Tibial artery (tissue), 4 donors: ENCODE data around the gene SLC37A1.

Source experiments
- DNase-seq, 2 donors: peaks; one replicate each; pipeline ENCODE4 v3.0.0-alpha.2; 2019
- H3K27ac ChIP-seq, 2 donors: fragments of 200-600 bp; sonication (generic) in 1 of 2; 1 replicate in 1 of 2; 2 replicates in 1 of 2; pipeline ENCODE4 v1.5.1; 2018 to 2019; ENCODE audit warnings: mild to moderate bottlenecking in 1 of 2
- H3K27me3 ChIP-seq, 2 donors: fragments of 200-600 bp; sonication (generic) in 1 of 2; one replicate each; pipeline versions ENCODE4 v1.5.1 to v1.6.0; 2016 to 2019
- H3K36me3 ChIP-seq, 3 donors: fragments of 200-600 bp; sonication (generic) in 2 of 3; one replicate each; pipeline ENCODE4 v1.5.1; 2016 to 2019; ENCODE audit warnings: mild to moderate bottlenecking in 2 of 3
- H3K4me1 ChIP-seq, 4 donors: fragments of 200-600 bp; sonication (generic) in 2 of 4; 1 replicate in 3 of 4; 2 replicates in 1 of 4; pipeline ENCODE4 v1.5.1; 2016 to 2019
- H3K4me3 ChIP-seq, 2 donors: fragments of 200-600 bp; sonication (generic) in 1 of 2; 1 replicate in 1 of 2; 2 replicates in 1 of 2; pipeline ENCODE4 v1.5.1; 2018 to 2019; ENCODE audit warnings: mild to moderate bottlenecking in 2 of 2
- H3K9me3 ChIP-seq, 3 donors: fragments of 200-600 bp; sonication (generic) in 1 of 3; one replicate each; pipeline ENCODE4 v1.5.1; 2016 to 2019
- CTCF ChIP-seq, 2 experiments: fragments of 200-600 bp in 1 of 2; fragments of 450-650 bp in 1 of 2; IDR thresholded peaks; one replicate each; pipeline ENCODE4 v1.5.1; 2017 to 2019; ENCODE audit warnings: antibody characterized with exemption in 2 of 2, mild to moderate bottlenecking in 1 of 2, moderate library complexity in 1 of 2
- intact Hi-C: fragments of 100-400 bp; cut with DNase I; formaldehyde crosslinking; loops from one replicate; pipeline ENCODE4 v1.15.0; 2023; ENCODE audit warnings: low total_unique reads

SLC37A1 gene

DNA sequence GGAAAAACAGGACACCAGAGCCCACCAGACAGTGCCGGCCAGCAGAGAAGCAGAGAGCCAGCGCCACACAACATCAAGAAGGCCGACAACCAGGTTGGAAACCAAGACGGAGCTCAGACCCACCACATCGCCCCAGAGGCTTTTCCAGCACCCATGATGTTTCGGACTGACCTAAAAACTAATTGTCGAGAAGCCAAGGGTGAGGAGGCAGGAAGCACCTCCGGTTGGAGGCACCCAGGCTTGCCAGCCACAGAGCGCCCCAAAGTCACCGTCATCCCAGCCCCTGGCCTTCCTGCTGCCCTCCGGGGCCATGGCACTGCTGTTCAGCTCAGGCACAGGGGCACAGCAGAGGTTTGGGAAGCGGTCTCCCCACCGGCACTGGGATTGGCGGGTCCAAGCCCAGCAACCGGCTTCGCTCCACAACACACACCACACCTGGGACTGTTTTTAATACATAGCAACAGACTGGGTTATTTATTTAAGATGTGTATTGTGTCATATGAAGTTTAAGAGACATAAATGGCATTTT, 67.2 kb downstream of the SLC37A1 start:
- H3K9me3 ChIP-seq, result peaks cover 0 to 5% (median 0%) of the 10 kb centered on the region in 3 donors
- DNase-seq, result peak in 1 of 2 donors; percentile 40

GRCh38 chr21:42581336-42581992, 67.8 kb downstream of the SLC37A1 start:
- Histone ChIP-seq H3K27me3 (no peaks in the 10 kb centered on the region), H3K4me1 (no peaks in the 10 kb centered on the region), H3K36me3 (peaks cover 7 to 42% (median 9%) of the 10 kb centered on the region in 3 donors), H3K27ac (no peak overlapping the region), H3K9me3 (peaks cover 0 to 4% (median 0%) of the 10 kb centered on the region in 3 donors), H3K4me3 (no peak overlapping the region)
- no peak for TF ChIP-seq CTCF (IDR thresholded peaks at IDR 0.05)
- intact Hi-C loops, result no loop called here
- DNase-seq, result peak in 1 of 2 donors; percentile 37

More for the DNA sequence above, 67.2 kb downstream of the SLC37A1 start:
- TF ChIP-seq CTCF (IDR thresholded peaks at IDR 0.05), result no peak
- intact Hi-C loops, result no loop called here
- no peaks in the 10 kb centered on the region for H3K4me1 ChIP-seq
- no peaks in the 10 kb centered on the region for H3K27me3 ChIP-seq
- H3K36me3 ChIP-seq, result peaks cover 13 to 48% (median 15%) of the 10 kb centered on the region in 3 donors
- H3K4me3 ChIP-seq, result no peak overlapping the region
- no peak overlapping the region for H3K27ac ChIP-seq

DNA sequence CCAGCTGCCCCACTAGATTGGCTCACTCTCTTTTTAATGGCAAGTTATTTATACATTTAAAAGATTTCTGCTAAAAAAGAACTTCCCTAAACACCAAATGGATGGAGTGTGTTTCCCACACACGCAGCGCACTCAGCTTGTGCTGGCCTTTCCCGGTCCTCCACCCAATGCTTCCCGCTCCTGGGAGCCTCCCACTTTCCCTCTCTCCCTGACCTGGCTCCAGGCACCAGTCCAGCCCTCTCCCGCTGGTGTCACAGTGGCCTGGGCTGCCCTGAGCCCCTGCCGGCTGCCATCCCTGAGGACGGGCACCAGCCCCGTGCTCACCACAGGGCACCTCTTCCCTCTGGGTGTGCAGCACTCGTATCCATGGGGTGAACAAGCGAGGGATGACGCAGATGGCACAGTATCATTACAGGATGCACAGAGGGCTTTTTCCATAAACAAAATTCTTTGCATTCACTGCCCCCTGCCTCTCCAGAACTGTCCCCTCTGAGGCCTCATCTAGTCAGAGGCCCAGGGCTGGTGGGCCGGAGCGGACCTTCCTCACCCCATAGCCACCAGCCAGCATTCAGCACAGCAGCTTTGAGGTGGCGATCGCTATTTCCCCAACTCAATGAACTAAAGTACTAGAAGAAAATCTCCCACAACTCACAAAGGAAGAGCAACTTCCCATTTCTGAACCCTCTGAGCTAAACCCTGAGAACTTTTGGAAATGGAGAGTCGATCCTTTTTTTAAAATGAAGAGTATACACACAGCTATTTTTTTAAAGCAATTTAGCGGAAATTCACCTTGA, 68.5 kb downstream of the SLC37A1 start:
- no peak for TF ChIP-seq CTCF (IDR thresholded peaks at IDR 0.05)
- no peaks in the 10 kb centered on the region for H3K9me3 ChIP-seq
- no peaks in the 10 kb centered on the region for H3K27me3 ChIP-seq
- no peak for DNase-seq
- H3K36me3 ChIP-seq, result peaks cover 0 to 37% (median 8%) of the 10 kb centered on the region in 3 donors
- no peaks in the 10 kb centered on the region for H3K4me1 ChIP-seq
- H3K4me3 ChIP-seq, result no peak overlapping the region
- intact Hi-C loops, result no loop called here
- no peak overlapping the region for H3K27ac ChIP-seq

- intact Hi-C loops, result no loop called here
- no peak for DNase-seq
- no peak for TF ChIP-seq CTCF (IDR thresholded peaks at IDR 0.05)
- H3K36me3 ChIP-seq, result peaks cover 0 to 30% (median 8%) of the 10 kb centered on the region in 3 donors
- H3K27me3 ChIP-seq, result no peaks in the 10 kb centered on the region
- no peaks in the 10 kb centered on the region for H3K9me3 ChIP-seq
- H3K4me1 ChIP-seq, result no peaks in the 10 kb centered on the region
- no peak overlapping the region for H3K4me3 ChIP-seq
- no peak overlapping the region for H3K27ac ChIP-seq
Measured at GRCh38 chr21:42582787-42583476, 69.3 kb downstream of the SLC37A1 start.

DNA sequence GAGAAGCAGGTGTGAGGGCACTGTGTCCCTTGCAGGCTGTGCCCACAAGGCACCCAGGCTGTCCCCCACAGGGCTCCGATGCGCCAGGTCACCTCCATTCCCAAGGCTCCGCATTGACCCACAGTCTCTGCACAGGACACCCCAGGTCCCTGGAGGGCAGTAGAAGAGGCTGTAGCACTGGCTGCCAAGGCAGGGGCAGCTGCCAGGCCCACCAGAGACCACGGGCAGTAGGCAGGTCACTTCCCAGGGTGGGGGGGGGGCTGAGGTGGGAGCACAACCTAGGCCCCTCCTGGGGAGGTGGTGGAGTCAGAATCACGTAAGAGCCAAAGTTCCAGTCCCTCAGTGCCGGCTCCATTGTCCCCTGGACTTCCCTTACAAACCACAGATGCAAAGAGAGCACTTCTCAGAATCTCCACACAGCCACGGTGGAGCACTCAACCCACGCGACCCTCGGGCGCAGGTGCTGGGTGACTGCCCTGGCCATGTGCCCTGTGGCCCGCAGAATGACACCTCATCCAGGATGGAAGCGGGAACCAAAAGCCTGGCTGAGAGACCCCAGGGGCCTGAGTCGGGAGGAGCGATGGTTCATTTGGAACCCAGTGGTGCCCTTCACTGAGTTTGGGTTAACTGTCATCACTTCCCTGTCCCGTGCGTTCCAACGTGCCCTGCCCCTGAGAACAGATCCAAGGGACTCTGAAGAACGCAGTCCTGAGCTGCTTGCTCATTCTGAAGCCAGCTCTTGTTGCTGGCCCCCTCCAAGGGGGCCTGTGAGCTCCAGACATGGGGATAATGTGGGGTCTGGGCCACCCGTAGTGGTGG, 70.0 kb downstream of the SLC37A1 start:
- no peaks in the 10 kb centered on the region for H3K4me1 ChIP-seq
- intact Hi-C loops, result no loop called here
- TF ChIP-seq CTCF (IDR thresholded peaks at IDR 0.05), result no peak
- no peak overlapping the region for H3K27ac ChIP-seq
- H3K27me3 ChIP-seq, result no peaks in the 10 kb centered on the region
- DNase-seq, result peak in 1 of 2 donors; percentile 25
- H3K36me3 ChIP-seq, result peaks cover 0 to 23% (median 8%) of the 10 kb centered on the region in 3 donors
- no peak overlapping the region for H3K4me3 ChIP-seq
- H3K9me3 ChIP-seq, result no peaks in the 10 kb centered on the region
